Activated T-helper 17 cell treated with anti-CD3 and anti-CD28 coated beads, Interleukin-2, amount 50 U/mL, for 72 hours (primary cell): Measurements from ENCODE around the gene FLNB. TPM values are rescaled to one million over a fixed set of nuclear protein-coding genes. Genes with fewer than 3 reads are reported as not detected.

Experiments
- ATAC-seq: fragments of 150-1000 bp; cut with Tn5 transposase; replicated peaks from 2 replicates; pipeline ENCODE4 v1.10.0; 2021; ENCODE audit warnings: mild to moderate bottlenecking, moderate library complexity
- H3K27ac Mint-ChIP-seq: one replicate; pipeline ENCODE4 v1.8.0; 2022; ENCODE audit warnings: mixed read lengths
- H3K27me3 Mint-ChIP-seq: one replicate; pipeline ENCODE4 v1.8.0; 2022; ENCODE audit warnings: mixed read lengths
- H3K36me3 Mint-ChIP-seq: one replicate; pipeline ENCODE4 v1.8.0; 2022; ENCODE audit warnings: low read depth, mild to moderate bottlenecking, mixed read lengths
- H3K4me1 Mint-ChIP-seq: one replicate; pipeline ENCODE4 v1.8.0; 2022; ENCODE audit warnings: mixed read lengths
- H3K4me3 Mint-ChIP-seq: one replicate; pipeline ENCODE4 v1.8.0; 2022; ENCODE audit warnings: mild to moderate bottlenecking, mixed read lengths
- H3K9me3 Mint-ChIP-seq: one replicate; pipeline ENCODE4 v1.8.0; 2022; ENCODE audit warnings: mixed read lengths
- total RNA-seq, 2 donors: library from RNA; stranded (reverse); gene quantifications; one replicate each; pipeline ENCODE4 v1.2.3, GENCODE V29; 2022

FLNB gene
- total RNA-seq, 2 donors from 2014 or later, result 22.5 to 23.6 TPM

- no peak for ATAC-seq
- H3K4me3 Mint-ChIP-seq, result peak overlapping the region; percentile 64
- no peak overlapping the region for H3K27ac Mint-ChIP-seq
- no peaks in the 10 kb centered on the region for H3K27me3 Mint-ChIP-seq
- no peaks in the 10 kb centered on the region for H3K36me3 Mint-ChIP-seq
- peaks cover 28% of the 10 kb centered on the region for H3K4me1 Mint-ChIP-seq
- no peaks in the 10 kb centered on the region for H3K9me3 Mint-ChIP-seq
Observed at GRCh38 chr3:58010562-58010961, 2.3 kb downstream of the FLNB start.

- Mint-ChIP-seq H3K36me3 (no peaks in the 10 kb centered on the region), H3K9me3 (no peaks in the 10 kb centered on the region), H3K4me3 (peak overlapping the region; percentile 64), H3K27ac (no peak overlapping the region), H3K27me3 (no peaks in the 10 kb centered on the region), H3K4me1 (peaks cover 28% of the 10 kb centered on the region)
- ATAC-seq, result no peak
Observed at GRCh38 chr3:58011580-58011979, 3.4 kb downstream of the FLNB start.

GRCh38 chr3:58012302-58012701 lies 4.1 kb downstream of the FLNB start:
- no peak for ATAC-seq
- H3K9me3 Mint-ChIP-seq, result no peaks in the 10 kb centered on the region
- H3K27ac Mint-ChIP-seq, result peak overlapping the region; percentile 38
- no peaks in the 10 kb centered on the region for H3K36me3 Mint-ChIP-seq
- H3K27me3 Mint-ChIP-seq, result no peaks in the 10 kb centered on the region
- peak overlapping the region; percentile 16 for H3K4me3 Mint-ChIP-seq
- H3K4me1 Mint-ChIP-seq, result peaks cover 28% of the 10 kb centered on the region

GRCh38 chr3:58013099-58013498 lies 4.9 kb downstream of the FLNB start:
- H3K36me3 Mint-ChIP-seq, result no peaks in the 10 kb centered on the region
- no peaks in the 10 kb centered on the region for H3K27me3 Mint-ChIP-seq
- no peaks in the 10 kb centered on the region for H3K9me3 Mint-ChIP-seq
- H3K4me1 Mint-ChIP-seq, result peaks cover 32% of the 10 kb centered on the region
- peak overlapping the region; percentile 38 for H3K27ac Mint-ChIP-seq
- peak overlapping the region; percentile 16 for H3K4me3 Mint-ChIP-seq
- ATAC-seq, result no peak

GRCh38 chr3:58013973-58014649 lies 5.9 kb downstream of the FLNB start:
- Mint-ChIP-seq H3K36me3 (no peaks in the 10 kb centered on the region), H3K4me1 (peaks cover 33% of the 10 kb centered on the region), H3K9me3 (no peaks in the 10 kb centered on the region), H3K27me3 (no peaks in the 10 kb centered on the region), H3K27ac (no peak overlapping the region), H3K4me3 (no peak overlapping the region)
- ATAC-seq, result no peak

GRCh38 chr3:58015520-58015915 lies 7.3 kb downstream of the FLNB start:
- Mint-ChIP-seq H3K9me3 (no peaks in the 10 kb centered on the region), H3K36me3 (no peaks in the 10 kb centered on the region), H3K4me3 (no peak overlapping the region), H3K27me3 (no peaks in the 10 kb centered on the region), H3K27ac (peak overlapping the region; percentile 17), H3K4me1 (peaks cover 35% of the 10 kb centered on the region)
- no peak for ATAC-seq

GRCh38 chr3:58016710-58017109 lies 8.5 kb downstream of the FLNB start:
- ATAC-seq, result no peak
- Mint-ChIP-seq H3K36me3 (no peaks in the 10 kb centered on the region), H3K4me1 (peaks cover 29% of the 10 kb centered on the region), H3K27me3 (no peaks in the 10 kb centered on the region), H3K9me3 (no peaks in the 10 kb centered on the region), H3K27ac (no peak overlapping the region), H3K4me3 (no peak overlapping the region)

- no peaks in the 10 kb centered on the region for H3K27me3 Mint-ChIP-seq
- peak; percentile 16 for ATAC-seq
- peak overlapping the region; percentile 79 for H3K27ac Mint-ChIP-seq
- peaks cover 21% of the 10 kb centered on the region for H3K4me1 Mint-ChIP-seq
- peak overlapping the region; percentile 46 for H3K4me3 Mint-ChIP-seq
- H3K36me3 Mint-ChIP-seq, result no peaks in the 10 kb centered on the region
- no peaks in the 10 kb centered on the region for H3K9me3 Mint-ChIP-seq
Observed at GRCh38 chr3:58018892-58019742, 10.9 kb downstream of the FLNB start.

GRCh38 chr3:58020783-58021071 lies 12.5 kb downstream of the FLNB start:
- Mint-ChIP-seq H3K36me3 (no peaks in the 10 kb centered on the region), H3K27me3 (no peaks in the 10 kb centered on the region), H3K4me3 (no peak overlapping the region), H3K4me1 (peaks cover 16% of the 10 kb centered on the region), H3K9me3 (no peaks in the 10 kb centered on the region), H3K27ac (peak overlapping the region; percentile 79)
- ATAC-seq, result no peak

- H3K36me3 Mint-ChIP-seq, result no peaks in the 10 kb centered on the region
- H3K27ac Mint-ChIP-seq, result peak overlapping the region; percentile 79
- no peak overlapping the region for H3K4me3 Mint-ChIP-seq
- H3K4me1 Mint-ChIP-seq, result peaks cover 22% of the 10 kb centered on the region
- no peaks in the 10 kb centered on the region for H3K9me3 Mint-ChIP-seq
- ATAC-seq, result no peak
- no peaks in the 10 kb centered on the region for H3K27me3 Mint-ChIP-seq
Observed at GRCh38 chr3:58021072-58021959, 13.1 kb downstream of the FLNB start.

GRCh38 chr3:58021962-58022361 lies 13.7 kb downstream of the FLNB start:
- peak overlapping the region; percentile 79 for H3K27ac Mint-ChIP-seq
- no peaks in the 10 kb centered on the region for H3K9me3 Mint-ChIP-seq
- H3K27me3 Mint-ChIP-seq, result no peaks in the 10 kb centered on the region
- peak overlapping the region; percentile 35 for H3K4me3 Mint-ChIP-seq
- peaks cover 27% of the 10 kb centered on the region for H3K4me1 Mint-ChIP-seq
- H3K36me3 Mint-ChIP-seq, result no peaks in the 10 kb centered on the region
- no peak for ATAC-seq

GRCh38 chr3:58022490-58022889 lies 14.3 kb downstream of the FLNB start:
- Mint-ChIP-seq H3K9me3 (no peaks in the 10 kb centered on the region), H3K36me3 (peaks cover 2% of the 10 kb centered on the region), H3K27me3 (no peaks in the 10 kb centered on the region), H3K27ac (peak overlapping the region; percentile 79), H3K4me3 (peak overlapping the region; percentile 35), H3K4me1 (peaks cover 28% of the 10 kb centered on the region)
- ATAC-seq, result peak; percentile 92

GRCh38 chr3:58023531-58023930 lies 15.3 kb downstream of the FLNB start:
- no peak for ATAC-seq
- no peaks in the 10 kb centered on the region for H3K9me3 Mint-ChIP-seq
- H3K4me3 Mint-ChIP-seq, result no peak overlapping the region
- H3K27me3 Mint-ChIP-seq, result no peaks in the 10 kb centered on the region
- H3K4me1 Mint-ChIP-seq, result peaks cover 32% of the 10 kb centered on the region
- peaks cover 5% of the 10 kb centered on the region for H3K36me3 Mint-ChIP-seq
- H3K27ac Mint-ChIP-seq, result no peak overlapping the region

- H3K4me1 Mint-ChIP-seq, result peaks cover 29% of the 10 kb centered on the region
- ATAC-seq, result no peak
- peak overlapping the region; percentile 85 for H3K27ac Mint-ChIP-seq
- H3K27me3 Mint-ChIP-seq, result no peaks in the 10 kb centered on the region
- no peak overlapping the region for H3K4me3 Mint-ChIP-seq
- no peaks in the 10 kb centered on the region for H3K9me3 Mint-ChIP-seq
- H3K36me3 Mint-ChIP-seq, result peaks cover 5% of the 10 kb centered on the region
Observed at GRCh38 chr3:58025406-58025805, 17.2 kb downstream of the FLNB start.
